NCI-H2081 treated with DMSO at 0.1 percent for 48 hours (cell line): ENCODE measurements around the gene LRRC8E.

ENCODE experiments used
- DNase-seq: peaks from one replicate; lab custom pipeline; 2025; lab: John Stamatoyannopoulos, UW

Gene LRRC8E

DNA sequence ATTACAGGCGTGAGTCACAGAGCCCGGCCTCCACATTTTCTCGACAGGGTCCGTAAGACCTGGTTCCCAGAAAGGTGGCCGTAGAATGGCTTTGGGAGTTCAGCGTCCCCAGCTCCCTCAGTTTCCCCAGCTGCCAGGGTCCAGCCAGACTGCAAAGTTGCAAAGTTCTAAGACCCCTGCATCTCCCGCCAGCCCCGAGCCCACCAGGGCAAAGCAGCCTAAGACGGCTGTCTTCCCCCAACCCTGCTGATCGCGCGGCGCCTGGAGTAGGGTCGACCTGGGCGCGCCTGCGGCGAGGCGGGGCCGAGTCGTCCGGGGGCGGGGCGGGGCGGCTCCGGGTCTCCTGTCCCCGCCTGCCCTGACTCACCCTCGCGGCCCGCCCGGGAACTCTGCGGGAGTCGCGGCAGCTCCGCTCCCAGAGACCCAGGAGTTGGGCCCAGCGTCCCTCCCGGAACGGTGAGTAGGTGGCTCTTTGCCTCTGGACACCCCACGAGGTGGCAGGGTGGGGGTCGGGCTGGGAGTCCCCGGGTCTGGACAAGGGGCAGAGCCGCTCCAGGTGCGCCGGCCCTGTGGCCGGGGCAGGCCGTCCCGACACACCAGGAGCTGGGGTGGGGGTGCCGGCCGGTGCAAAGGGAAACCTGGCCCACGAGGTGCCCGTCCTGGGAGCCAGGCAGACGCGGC lies at the start of gene LRRC8E:
Gene LRRC8E (plus strand): TSS at position 366 of the 681 bp plus-strand sequence. CDS start 7,094 bp downstream, outside the sequence.
- DNase-seq = no peak

GRCh38 chr19:7839476-7839875 lies 48.8 kb upstream of the LRRC8E start:
- DNase-seq = no peak

GRCh38 chr19:7840629-7841028 lies 47.7 kb upstream of the LRRC8E start:
- no peak for DNase-seq

- DNase-seq = no peak
These were observed 46.3 kb upstream of the LRRC8E start for GRCh38 chr19:7841751-7842660.

- no peak for DNase-seq
These were observed 45.5 kb upstream of the LRRC8E start for GRCh38 chr19:7842661-7843294.

DNA sequence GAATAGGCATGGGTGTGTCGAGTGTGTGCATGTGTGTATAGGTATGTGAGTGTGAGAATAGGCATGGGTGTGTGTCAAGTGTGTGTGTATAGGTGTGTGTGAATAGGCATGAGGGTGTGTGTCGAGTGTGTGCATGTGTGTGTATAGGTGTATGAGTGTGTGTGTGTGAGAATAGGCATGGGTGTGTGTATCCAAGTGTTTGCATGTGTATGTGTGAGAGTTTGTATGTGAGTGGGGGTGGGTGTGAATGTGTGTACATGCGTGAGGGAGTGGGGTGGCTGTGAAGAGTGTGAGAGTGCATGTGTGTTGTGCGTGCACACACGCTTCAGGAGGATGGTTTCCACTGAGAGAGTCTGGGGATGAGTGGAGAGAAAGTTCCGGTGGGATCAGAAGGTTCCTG lies 44.8 kb upstream of the LRRC8E start:
- DNase-seq = no peak

- no peak for DNase-seq
These were observed 43.9 kb upstream of the LRRC8E start for GRCh38 chr19:7844405-7844804.

DNA sequence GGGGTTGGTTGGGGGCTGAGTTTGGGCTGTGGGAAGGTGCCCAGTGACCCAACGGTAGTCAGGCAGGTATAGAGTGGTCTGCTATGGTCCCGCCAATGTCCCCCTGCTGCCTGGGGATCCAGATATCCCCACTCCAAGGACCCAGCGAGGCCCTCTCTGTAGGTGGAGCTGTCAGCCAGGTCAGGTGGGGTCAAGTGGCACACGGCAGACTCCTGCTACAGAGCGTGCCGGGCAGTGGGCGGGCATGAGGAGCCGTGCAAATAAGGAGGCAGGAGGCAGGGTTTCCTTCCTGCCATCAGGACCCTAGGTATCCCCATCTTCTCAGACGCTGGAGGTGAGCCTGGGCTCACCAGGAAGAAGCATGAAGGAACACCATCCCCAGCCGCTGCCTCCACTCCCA lies 43.4 kb upstream of the LRRC8E start:
- no peak for DNase-seq

DNA sequence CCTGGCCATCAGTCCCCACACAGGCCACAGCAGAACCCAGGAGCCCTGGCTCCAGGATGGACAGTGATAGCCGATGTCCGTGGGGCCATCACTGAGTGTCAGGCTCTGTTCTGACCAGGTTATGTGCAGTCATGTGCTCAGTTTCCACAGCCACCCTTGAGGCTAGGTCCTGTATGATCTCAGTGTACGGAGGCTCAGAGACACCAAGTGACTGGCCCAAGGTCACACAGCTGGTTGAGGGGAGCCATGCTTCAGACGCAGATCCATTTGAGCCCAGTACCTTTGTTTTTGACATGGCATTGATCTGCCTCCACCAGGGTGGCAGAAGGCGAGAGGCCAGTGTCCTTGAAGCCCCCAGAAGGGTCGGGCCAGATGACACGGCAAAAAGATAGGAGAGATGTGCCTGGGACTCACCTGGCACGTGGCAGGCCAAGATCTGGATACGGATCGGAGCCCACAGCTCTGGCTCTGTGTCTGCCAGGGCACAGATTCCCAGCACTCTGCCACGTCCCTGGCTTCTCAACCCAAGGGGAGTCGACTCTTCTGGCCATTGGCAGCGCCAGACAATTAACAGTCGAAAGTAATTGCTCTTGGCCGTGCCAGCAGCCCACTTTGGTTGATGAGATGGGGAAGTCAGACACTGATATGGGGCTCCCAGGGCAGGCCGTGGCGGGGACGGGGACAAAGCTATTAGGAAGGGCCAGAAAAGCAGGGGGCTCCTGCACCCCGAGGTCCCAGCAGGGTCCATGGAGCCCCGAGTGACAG lies 42.7 kb upstream of the LRRC8E start:
- no peak for DNase-seq

- DNase-seq = no peak
These were observed 42.1 kb upstream of the LRRC8E start for GRCh38 chr19:7846155-7846646.

DNA sequence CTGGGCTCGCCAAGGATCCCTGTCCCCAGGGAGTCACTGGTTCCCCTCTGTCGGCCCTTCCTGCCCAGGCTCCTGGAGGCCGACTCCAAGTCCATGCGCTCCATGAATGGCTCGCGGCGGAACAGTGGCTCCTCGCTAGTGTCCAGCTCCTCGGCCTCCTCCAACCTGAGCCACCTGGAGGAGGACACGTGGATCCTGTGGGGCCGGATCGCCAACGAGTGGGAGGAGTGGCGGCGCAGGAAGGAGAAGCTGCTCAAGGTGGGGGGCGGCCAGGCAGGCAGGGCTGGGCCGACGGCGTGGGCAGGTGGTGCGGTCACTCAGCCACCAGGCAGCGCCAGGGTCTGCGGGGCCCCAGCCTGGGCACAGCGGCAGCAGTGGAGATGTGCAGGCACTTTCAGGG lies 40.6 kb upstream of the LRRC8E start:
- no peak for DNase-seq

- DNase-seq = no peak
These were observed 39.4 kb upstream of the LRRC8E start for GRCh38 chr19:7848779-7849457.

DNA sequence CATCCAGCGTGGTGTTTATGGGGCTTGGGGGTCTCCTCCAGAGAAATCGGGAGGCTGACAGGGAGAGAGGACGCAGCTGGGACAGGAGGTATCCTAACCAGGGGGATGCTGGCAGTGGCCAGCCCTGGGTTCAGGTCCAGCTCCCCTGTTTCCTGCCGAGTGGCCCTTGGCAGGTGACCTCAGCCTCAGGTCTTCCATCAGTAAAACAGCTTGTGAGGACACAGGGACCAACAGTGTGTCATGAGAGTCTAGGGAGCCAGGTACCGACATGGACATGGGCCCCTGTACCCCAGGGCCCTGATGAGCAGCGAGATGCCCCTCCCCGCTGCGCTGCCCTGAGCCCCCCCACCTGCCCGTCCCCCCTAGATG lies 38.7 kb upstream of the LRRC8E start:
- no peak for DNase-seq

DNA sequence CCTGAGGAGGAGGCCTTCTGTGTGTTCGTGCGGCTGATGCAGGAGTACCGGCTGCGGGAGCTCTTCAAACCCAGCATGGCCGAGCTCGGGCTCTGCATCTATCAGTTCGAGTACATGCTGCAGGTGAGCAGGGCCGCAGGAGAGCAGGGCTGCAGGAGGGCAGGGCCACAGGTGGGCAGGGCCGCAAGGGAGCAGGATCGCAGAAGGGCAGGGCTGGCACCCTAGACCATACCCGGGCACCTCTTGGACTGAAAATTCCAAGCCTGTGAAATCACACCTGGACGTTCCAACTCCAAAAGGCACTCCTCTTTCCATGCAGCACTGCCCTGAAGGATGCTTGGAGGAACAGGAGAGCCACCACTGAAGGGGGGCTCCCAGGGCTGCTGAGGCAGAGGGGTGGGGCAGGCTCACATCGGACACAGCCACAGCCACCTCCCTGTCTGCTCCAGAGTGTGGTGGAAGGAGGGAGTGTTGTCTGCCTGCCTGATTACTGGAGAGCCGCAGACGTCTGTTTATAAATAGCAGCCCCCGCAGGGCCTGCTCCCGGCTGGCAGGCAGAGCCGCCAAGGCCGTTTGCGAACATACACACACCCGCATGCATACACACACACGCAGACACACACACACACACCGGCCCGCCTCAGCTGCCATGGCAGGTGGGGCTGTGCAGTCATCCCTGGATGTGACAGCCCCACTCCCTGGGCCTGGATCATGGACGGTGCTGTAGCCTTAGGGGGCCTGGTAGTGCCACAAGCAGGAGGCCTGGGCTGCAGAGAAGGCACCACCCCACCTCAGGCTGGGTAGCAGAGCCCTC lies 38.1 kb upstream of the LRRC8E start:
- DNase-seq = no peak

DNA sequence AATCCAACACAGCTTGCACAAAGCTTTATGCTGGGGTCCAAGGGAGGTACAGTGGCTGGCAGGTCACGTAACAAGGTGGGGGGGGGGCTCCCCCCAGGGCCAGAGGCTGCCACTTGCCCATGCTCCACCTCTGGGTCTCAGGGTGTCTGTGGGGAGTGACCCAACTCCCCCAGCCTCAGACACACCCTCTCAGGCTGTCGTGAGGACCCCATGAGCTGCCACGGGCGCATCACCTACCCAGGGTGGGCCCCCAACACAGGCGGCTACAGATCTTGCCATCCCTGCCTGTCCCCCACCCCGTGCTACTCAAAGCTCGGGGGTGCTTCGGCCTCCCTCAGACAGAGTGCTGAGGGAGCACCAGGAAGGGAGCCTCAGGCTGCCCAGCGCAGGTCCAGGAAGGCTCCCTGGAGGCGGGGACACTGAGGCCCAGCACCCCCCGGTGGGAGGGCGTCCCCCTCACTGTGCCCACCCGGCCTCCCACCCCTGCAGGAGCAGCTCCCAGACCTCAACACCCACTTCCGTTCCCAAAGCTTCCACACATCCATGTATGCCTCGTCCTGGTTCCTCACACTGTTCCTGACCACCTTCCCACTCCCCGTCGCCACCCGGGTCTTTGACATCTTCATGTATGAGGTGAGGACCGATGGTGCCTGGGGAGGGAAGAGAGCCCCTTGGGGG lies 37.2 kb upstream of the LRRC8E start:
- DNase-seq = no peak

- DNase-seq = no peak
These were observed 36.4 kb upstream of the LRRC8E start for GRCh38 chr19:7851623-7852500.

DNA sequence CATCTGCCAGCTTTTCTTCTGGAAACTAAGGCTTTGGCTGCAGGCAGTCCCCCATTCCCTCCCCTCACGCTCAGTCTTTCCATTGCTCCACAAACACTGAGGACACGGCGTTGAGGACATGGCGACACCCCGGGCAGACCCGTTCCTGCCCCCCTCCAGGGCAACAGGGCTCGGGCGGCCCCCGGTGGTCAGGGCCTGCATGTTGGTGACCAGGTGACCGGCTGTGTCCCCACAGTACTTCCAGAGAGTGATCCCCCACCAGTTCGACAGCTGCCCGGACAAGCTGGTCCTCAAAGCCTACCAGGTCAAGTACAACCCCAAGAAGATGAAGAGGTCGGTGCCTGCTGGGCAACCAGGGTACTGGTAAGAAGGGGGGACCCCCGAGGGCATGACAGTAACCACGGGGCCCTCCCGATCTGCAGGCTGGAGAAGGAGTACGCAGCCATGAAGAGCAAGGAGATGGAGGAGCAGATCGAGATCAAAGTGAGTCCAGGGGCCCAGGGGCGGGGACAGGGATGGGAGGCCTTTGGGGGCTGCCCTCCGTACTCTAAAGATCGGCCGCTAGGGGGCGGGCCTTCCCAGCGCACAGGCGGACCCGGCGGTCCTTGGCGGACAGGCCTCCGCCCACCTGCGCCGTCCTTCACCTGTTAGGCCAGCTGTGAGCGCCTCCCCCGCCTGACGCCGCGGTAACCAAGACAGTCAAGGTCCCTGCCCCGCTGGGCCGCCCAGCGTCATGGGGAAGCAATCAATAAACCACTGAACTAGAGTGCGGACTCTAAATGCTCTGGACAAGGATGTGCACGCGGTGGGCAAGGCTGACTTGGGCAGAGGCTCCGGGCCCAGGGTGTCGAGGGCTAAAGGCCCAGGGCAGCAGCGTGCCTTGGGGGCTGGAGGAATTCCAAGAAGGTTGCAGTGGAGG lies 35.2 kb upstream of the LRRC8E start:
- peak; percentile 30 for DNase-seq

- DNase-seq = no peak
These were observed 34.6 kb upstream of the LRRC8E start for GRCh38 chr19:7853770-7854128.
